Fibroblast of skin of scalp (primary cell): Measurements from ENCODE around the gene SUGCT.

Source experiments
- DNase-seq: peaks from one replicate; pipeline ENCODE4 v3.0.0-alpha.2; 2013

The SUGCT gene

DNA sequence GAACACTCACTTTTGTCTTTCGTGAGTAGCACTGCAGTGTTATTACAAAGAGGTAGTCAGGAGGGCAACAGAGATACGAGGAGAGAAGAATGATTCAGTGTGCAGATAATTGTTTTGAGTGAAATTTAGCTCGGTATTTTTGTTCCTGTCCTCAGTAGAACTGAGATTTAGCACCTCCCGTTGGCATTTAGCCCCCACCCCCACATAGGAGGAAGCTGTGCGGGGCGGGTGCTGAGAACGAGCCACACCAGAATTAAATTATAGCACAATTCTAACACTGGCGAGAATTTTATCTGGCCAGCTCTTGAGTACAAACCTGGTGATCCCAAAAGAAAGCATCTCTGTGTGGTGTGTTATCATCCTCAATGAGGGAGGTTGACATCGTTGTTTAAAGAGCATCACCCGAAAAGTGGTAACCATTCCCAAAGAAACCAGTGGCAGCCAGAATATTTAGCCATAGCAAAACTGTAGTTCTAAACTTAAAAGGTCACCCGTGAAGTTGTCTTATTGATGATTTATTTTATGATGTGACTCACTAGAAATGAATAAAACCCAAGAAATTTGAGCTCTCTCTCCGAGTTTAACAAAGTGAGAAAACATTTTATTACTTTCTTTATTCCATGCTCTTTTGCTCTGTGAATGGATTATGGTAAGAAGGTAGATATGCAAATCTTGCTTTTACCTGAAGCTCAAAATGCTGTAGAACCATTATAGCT lies 612.2 kb downstream of the SUGCT start:
- DNase-seq, result no peak

DNA sequence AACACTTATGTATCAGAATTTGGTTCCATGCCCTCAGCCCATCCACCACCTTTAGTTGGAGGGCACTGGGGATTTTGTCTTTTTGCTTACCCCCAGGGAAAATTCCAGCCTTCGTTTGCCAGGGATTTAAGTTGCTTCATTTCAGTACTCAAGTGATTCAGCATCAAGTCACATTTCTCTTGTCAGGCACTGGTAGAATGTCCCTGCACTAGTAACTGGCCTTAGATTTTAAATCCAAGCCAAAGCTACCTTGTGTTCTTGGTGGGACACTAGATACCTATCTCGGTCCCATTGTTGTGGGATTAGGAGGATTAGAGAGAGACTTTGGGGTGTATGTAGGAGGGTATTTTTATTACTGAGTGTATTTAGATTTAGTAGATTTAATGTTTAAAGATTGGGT lies 613.1 kb downstream of the SUGCT start:
- no peak for DNase-seq

DNA sequence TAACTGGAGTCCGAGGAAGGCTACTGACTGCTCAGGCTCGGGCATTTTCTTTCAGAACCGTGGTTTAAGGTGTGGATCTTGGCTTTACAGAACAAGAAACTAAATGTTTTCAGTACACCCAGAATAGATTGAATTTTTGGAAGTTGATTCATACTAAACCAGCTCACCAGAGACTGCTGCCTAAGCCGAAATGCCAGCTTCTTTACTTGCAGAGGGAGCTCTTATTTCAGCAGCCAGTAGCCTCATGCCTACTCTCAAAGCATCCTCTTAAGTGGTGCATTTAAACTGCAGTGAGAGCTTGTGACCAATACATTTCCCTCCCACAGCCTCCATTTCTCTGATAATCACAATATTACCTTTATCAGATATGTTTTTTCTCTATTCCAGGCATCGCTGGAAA lies 615.1 kb downstream of the SUGCT start:
- peak; percentile 42 for DNase-seq

DNA sequence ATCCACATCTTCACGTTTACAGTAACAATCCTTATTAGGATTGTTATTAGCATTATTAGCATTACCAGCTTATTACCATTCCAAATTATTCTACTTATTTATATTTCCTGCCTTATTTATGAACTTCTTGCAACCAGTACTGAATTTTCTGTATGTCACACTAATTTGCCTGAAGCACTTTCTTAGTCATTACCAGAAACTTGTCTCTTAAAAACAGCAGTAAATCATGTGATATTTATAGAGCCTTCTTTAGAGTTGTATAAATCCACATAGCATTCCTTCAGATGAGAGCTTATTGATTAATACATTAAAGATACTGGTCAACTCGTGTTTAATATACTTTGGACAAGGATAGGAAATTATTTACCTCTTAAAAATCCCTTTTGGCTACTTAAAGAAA lies 618.6 kb downstream of the SUGCT start:
- no peak for DNase-seq

DNA sequence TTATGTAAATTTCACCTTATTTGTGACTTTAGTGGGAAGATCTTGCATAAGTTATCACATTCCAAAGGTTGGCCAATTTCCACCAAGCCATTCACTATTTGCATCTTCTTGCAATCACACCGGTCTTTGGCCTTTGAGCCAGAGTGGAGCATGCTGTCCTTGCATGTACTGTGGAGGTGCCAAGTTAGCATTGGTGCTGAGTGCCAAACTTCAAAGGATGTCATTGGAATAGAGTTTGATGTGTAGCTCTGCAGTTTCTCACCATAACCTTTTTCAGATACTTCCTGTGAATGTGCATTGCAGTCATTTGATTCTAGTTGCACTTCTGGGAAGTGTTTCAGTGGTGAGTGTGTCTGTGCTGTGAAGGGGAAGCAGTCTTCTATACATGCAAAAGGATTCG lies 620.6 kb downstream of the SUGCT start:
- DNase-seq, result no peak

DNA sequence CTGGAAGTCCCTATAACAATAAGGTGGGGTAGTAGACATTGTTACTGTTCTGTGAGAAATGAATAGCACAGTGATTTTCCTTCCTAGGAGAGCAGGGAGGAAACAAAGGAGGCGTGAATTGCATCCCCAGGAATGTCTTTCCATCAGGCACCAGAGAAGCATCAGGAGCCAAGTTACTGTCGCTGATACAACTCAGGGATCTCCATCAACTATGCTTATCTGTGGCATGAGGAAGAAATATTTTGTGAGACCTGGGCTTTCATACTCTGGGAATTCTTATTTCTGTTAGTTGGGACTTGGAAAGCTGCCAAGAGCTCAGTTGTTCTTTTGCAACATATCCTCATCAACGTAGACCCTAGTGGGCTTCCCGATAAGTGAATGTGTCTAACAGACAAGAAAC lies 622.3 kb downstream of the SUGCT start:
- peak; percentile 15 for DNase-seq

DNA sequence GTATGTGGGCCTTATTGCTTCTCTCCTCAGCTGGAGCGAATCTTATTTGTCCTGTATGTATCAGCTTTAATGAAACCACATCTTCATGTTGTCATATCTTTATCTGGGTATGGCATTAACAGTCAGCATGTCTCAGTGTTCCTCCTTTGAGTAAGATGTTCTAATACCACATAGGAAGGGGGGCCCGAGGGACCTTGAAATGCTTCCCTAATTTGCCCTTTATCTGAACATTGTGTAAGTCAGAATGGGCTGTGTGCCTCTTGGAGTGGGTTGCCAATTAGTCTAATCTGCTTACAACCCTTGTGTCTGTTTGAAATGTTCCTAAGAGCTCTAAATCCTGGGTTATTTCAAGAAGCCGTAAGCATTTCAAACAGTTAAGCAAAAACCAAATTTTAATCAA lies 623.8 kb downstream of the SUGCT start:
- DNase-seq, result no peak

DNA sequence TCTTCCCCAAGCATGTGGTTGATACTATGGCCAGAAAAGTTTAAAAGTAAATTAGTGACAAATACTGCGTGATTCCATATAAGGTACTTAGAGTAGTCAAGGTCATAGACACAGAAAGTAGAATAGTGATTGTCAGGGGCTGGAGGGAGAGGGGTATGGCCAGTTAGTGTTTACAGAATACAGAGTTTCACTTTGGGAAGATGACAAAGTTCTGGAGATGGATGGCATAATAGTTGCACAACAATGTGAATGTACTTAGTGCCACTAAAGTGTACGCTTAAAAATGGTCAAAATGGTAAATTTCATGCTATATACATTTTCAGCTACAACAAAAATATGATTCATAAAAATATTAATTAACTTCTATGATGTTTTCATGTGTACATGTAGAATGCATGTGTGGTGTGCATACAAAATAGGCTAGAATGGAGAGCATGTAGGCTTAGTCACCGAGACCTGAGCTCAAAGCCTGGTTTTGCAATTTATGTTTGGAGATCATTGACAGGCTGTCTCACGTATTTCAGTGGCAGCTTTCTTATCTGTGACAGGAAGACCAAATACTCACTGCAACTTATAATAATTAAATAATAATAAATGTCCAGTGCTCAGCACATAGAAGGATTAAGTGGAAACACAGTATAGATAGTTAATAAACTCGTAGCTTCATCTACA lies 625.6 kb downstream of the SUGCT start:
- DNase-seq, result no peak

DNA sequence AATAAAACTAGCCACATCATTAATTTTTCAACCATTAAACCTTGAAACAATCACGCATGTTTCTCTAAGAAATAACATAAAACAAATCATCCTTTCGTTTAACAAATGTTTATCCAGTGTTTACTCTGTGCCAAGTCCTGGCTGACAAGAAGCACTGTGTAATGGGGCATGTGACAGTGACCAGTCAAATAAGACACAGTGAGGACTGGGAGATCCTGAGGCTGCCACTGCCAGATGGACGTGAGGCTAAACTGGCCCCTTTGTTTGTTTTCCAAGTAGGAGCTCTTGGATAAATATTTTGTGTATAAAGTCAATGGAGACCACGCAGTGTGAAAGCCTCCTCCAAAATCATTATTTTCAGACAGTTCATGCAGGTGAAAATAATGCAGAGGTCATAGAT lies 626.2 kb downstream of the SUGCT start:
- DNase-seq, result no peak

DNA sequence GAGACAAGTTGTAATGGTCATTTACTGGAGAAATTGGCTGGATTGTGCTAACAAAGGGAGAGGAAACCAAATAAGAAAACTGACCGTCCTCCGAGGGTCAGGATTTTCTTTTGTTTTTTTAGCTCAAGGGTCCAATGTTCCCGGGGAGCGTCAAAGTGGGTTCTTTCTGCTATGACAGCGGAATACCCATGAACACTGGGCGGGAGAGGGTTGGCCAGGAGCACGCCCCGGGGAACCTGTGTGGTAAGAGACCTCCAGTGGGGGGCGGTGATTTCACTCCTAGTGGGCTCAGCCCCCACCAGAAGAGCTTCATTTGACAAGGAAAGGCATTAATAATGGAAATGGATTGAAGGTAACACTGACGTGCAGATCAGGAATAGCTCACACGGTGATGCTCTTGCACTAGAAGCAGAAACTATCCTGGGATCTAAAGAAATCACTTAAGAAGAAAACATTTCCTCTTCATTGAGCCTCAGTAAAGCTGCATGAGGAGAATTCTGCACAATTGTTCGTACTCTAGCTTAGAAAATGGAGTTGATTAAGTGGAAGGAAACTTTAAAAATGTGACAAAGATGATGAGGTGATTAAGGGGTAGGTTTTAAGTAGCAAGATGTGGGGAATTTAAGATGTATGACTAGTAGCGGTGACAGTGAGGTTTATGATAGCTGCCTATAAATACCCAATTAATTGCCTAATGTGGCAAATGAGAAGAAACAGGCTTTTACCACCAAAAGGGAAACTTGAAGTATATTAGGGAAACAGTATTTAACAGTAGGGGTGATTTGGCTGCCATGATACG lies 627.2 kb downstream of the SUGCT start:
- DNase-seq, result peak; percentile 26

DNA sequence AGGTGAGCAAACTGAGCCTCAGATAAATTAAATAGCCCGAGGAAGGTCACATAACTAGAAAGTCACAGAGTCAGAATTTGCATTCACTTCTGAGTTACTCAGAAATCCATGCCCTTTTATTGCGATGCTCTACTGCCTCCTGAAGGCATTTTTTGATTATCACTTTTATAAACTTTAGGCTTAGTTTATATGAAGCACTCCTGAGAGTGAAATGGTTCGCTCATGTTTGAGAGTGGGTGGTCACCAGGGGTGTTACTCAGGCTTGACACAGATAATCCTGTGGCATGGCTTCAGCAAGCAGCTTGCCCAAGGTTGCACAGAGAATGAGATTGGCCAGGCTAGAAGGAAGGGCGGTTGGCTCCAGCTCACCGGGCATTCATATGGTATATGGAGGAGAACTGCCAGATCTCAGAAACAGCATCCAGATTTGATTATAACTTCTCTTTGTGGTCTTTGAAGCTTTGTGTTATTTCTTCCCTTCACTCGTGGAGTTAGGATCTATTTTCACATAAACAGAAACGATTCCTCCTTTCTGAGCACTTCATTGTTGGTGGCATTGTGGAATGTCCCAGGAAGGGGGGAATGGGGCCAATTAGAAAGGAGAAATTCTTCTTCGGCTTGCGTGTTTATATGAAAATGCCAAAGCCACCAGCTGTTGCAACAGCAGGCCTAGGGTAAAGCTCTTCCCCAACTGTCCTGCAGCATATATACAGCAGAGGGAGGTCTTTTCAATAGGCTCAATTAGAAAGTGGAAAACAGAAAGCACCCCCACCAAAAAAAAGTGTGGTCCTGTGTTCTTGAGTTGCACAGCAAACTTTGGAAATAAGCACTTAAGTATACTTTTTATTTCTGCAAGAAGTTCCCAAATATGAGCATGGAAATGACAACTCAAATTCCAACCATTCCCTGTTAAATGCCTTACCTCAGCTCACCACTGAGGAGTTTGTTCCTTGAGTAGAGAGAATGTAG lies 628.8 kb downstream of the SUGCT start:
- peak; percentile 97 for DNase-seq

DNA sequence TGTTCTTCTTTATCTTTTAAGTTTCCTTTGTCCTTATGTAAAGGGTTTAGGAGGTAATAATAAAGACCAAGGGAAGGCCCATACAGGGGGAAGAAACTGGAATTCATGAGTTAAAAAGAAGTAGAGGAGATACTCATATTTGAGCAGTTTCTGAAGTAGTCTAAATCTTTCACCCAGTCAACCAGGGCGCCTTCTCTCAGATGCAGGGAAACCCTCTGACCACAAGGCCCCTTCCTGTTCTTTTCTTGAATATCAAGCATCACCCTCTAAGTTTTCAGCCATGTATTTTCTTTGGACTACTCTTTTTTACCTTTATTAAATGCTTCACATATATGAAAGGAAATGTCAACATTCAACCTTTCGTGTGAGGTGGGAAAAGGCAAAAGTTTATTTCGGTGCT lies 630.8 kb downstream of the SUGCT start:
- no peak for DNase-seq

DNA sequence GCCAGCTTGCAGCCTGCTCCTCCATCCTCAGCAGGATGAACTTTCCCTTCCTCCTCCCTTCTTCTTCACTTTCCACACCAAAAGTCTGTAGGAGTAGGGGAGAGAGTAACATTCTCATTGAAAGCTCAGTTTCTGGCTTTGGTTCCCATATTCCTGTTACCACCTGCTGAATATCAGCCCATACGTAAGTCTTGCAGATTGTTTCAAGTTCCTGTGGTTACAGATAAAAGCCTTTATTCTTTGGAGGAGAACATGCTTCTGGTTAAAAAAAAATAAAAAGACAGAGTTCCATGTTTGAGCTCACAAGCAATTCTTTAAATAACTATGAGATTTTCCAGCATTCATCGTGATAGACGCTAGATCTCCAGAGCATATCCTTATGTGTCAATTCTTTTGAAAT lies 637.3 kb downstream of the SUGCT start:
- no peak for DNase-seq

DNA sequence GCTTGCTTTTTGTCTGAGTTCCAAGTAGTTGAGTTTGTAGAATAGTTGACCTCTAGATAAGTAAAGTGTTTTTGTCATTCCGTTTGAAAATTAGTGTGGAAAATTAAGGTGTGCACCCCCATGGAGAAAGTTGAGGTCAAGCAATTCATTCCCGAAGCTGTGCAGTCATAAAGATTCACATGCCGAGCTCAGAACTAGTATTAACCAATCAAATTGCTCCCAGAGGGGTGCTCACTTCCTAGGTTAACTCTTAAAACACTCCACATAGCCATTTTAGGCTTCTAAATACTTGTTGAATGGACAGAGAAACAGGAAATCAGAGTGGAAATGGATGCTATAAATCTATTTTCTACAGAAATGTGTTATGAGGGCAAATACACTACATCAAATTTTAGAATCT lies 638.9 kb downstream of the SUGCT start:
- DNase-seq, result no peak

DNA sequence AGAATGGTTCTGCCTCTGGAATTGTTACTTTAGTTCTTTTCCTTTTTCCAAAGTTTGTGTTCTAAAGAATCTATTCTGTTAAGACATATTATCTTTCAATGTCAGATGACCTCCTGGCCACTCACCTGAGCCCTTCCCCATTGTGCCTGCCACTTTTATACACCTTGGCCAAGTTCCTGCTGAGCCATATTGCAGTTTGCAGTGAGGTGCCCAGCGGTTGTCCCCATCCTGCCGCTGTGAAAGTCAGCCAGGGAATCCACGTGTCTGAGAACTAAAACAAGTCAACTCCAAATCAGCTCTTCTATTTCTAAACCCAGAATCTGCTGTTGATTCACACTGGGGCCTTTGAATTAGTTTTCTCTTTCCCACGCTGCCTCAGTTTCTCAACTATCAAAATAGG lies 641.1 kb downstream of the SUGCT start:
- no peak for DNase-seq

DNA sequence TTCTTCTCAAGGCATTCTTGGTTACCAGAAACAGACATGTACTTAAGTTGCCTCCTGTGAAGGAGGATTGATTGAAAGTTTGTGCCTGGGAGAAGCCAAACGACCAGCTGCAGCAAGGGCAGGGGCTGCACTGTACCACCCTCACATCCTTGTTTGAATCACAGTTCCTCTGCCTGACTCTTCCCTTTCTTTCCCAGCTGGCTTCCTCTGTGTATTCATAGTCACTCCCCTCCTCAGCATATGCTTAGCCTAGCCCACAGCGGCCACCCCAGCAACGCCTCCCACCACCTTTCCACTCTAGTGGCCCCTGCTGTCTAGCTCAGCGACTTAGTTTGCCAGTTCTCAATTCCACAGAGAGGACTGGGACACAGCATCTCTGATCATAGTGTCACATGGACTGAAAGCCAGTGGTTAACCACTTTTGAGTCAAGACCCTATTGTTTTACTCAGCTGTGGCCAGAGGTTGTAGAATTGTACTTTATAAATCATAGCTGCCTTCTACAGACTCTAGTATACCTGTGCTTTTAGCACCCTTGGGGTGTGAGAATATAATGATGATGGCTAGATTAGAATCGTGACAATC lies 643.0 kb downstream of the SUGCT start:
- no peak for DNase-seq

DNA sequence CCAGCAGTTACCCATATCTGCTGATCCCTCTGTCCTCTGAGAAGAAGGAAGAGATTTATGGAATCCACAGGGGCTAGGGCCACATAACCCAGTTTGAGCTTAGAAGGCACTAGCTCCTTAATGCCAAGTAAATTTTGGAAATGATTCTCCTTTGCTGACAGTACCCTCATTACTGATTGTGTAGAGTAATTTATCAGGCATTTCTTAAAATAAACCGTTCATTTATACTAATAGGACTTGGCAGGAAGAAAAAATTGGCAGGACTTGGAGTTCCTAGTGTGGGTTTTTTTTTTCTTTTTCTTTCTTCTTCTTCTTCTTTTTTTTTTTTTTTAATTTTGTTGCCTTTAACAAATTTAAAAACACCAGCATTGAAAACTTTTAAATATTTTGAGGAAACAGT lies 645.7 kb downstream of the SUGCT start:
- DNase-seq, result no peak

DNA sequence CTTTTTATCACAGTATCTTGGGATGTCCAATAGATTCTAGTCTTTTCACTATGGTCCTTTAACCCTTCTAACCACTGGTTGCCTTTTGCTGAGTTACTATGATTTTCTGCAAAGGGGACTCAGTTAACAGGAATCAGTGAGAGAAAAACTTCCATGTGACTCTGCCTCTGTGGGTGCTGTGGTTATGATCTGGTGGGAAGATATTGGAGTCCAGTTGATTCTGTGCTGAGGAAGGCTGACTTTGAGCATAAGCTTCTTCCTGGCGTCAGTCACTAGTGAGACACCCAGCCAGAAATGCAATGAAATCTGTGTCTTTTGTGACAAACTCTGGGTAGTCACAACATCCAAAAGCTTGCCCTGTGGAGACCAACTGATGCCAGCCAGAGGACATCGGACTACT lies 648.0 kb downstream of the SUGCT start:
- DNase-seq, result peak; percentile 29

DNA sequence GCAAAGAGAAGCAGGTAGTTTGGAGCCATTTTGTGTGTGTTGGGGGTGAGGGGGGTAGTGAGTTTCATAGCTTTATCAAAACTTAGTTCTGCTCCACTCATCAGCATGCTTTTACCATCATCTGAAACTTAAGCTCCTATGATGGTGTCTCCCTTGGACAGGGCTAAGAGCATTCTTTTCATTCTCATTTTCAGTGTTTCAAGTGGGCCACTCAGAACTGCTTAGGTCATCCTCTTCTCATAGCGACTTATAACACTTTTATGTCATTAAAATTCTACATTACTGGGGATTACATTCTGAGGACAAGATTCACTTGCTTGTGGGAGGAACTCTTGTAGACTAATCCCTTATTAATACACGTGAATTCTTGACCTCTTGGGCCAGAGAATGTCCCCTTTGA lies 649.4 kb downstream of the SUGCT start:
- no peak for DNase-seq

DNA sequence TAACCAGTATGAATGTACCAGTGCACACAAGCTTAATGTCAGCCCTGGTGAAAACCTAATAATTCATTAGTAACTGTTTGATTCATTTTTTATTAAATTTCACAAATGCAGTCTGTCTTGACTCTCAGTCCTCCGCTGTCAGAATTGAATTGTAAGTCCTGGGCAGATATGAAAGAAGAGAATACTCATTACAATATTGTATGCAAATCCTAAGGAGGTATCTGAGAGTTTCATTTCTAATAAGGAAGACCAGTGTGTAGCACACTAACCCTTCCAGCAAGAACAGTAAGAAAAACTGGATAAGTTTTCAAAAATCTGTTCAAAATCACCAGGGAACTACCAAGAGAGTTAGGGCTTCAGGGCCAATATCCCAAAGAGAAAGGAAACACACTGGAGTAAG lies 652.1 kb downstream of the SUGCT start:
- DNase-seq, result no peak

DNA sequence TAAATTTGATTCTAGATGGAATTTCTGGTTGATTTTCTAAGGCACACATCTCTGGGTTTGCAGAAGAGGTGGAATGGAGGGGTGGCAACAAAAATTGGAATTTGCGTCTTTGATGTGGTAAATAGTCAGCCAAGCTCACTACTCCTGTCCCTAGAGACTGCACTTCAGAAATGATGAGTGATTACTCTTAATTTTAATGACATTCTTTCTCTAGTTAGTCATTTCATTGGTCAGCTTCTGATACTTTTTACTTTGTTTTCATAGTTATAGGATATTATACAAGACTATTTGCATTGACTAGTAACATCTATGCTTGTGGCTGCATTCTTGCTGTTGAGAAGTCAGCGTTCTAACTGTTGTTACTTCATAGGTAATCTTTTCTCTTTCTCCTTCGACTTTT lies 658.3 kb downstream of the SUGCT start:
- peak; percentile 88 for DNase-seq

DNA sequence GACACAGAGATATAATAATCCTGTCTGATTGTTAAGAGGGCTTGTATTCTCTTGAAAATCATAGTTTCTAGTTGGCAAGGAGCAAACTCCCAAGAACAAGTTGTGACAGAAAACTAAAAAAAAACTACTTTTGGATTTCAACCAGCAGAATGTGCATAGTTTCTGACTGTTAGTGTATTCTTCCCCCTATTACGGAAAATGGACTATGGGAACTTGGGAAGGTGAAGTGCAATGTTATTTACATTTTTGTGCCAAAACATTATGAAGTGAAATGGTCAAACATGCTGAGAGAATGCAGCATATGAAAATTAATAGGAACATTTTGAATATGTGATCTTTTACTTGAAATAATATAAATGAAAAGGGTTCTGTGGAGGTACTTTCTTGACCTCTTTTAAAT lies 660.8 kb downstream of the SUGCT start:
- no peak for DNase-seq
